Mesangial cell (primary cell): ENCODE results near the gene DIPK2A. TPM values are rescaled to one million over a fixed set of nuclear protein-coding genes. Genes with fewer than 3 reads are reported as not detected.

ENCODE experiments used
- total RNA-seq: library from RNA; depleted of rRNA; stranded (reverse); fragments of >200 nt; gene quantifications from 2 replicates; pipeline ENCODE4 v1.2.3, GENCODE V29; 2015

Gene DIPK2A, protein sequence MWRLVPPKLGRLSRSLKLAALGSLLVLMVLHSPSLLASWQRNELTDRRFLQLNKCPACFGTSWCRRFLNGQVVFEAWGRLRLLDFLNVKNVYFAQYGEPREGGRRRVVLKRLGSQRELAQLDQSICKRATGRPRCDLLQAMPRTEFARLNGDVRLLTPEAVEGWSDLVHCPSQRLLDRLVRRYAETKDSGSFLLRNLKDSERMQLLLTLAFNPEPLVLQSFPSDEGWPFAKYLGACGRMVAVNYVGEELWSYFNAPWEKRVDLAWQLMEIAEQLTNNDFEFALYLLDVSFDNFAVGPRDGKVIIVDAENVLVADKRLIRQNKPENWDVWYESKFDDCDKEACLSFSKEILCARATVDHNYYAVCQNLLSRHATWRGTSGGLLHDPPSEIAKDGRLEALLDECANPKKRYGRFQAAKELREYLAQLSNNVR
- 13.4 and 16.0 TPM in 2 replicates for total RNA-seq

DNA sequence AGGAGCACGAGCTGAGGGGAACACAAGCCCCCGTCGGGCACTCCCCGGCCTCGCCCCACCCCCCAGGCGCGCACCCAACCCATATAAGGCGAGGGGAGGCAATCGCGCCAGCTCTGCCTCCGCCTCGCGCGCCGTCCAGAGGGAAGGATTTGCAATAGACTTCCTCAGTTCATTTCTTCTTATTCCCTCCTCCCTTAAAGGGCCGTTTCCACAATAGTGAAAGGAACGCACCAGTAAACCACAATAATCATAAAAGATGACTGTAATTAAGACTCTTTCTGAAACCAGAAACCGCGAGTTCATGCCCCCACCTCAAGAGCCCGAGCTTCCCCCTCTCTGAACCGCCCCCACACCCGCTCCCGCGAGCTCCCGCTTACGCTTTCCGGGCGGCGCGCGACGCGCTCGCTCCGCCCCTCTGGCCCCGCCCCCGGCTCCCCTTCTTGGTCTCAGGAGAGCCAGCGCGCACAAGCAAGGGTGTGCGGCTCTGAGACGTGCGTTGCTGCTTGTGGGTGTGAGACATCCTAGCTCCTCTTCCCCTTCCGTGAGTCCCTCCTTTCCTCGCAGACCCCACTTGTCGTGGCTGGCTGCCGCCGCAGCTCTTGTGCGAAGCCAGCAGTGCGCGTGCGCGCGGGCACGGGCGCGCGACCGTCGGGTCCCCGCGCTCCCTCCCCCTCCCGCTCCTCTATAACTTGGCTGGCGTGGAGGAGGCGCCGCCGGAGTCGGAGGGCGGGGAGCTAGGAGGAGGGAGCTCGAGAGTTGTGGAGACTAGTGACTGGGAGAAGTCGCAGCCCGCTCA lies at the start of gene DIPK2A:
Gene DIPK2A, plus strand, starts transcription at position 465 of the 796 bp plus-strand sequence. CDS start 510 bp downstream, outside the sequence.

Other genes starting within 250 kb of the DIPK2A start
- gene SLC9A9, start 123.4 kb upstream of the DIPK2A start, total RNA-seq: 0.33 and 1.4 TPM in 2 replicates